HG03520 (cell line): ENCODE measurements around the gene ANKRD18A.
"Not testable (repeated sequence)": the region's sequence is repeated elsewhere in the genome, so short reads cannot be mapped to it uniquely, and the experiment has no call there.

Experiments used
- ATAC-seq: cut with Tn5 transposase; IDR thresholded peaks from one replicate; pipeline ENCODE4 v1.9.1; 2021; ENCODE audit warnings: mild to moderate bottlenecking, moderate library complexity; ENCODE audit not compliant: unreplicated experiment

The ANKRD18A gene

GRCh38 chr9:38629511-38629910 lies 9.1 kb upstream of the ANKRD18A start:
- ATAC-seq = no peak

GRCh38 chr9:38626006-38626405 lies 5.6 kb upstream of the ANKRD18A start:
- ATAC-seq = no peak

GRCh38 chr9:38622951-38623350 lies 2.6 kb upstream of the ANKRD18A start:
- no peak for ATAC-seq

- ATAC-seq = no peak
Measured at GRCh38 chr9:38622288-38622674, 1.9 kb upstream of the ANKRD18A start.

GRCh38 chr9:38621434-38622287 lies 1.3 kb upstream of the ANKRD18A start:
- ATAC-seq = no peak

GRCh38 chr9:38619556-38620447 lies 594 bp downstream of the ANKRD18A start:
- ATAC-seq = no peak

GRCh38 chr9:38598029-38598745 lies 22.2 kb downstream of the ANKRD18A start:
- ATAC-seq = not testable (repeated sequence)

GRCh38 chr9:38595117-38595516 lies 25.3 kb downstream of the ANKRD18A start:
- not testable (repeated sequence) for ATAC-seq

- ATAC-seq = not testable (repeated sequence)
Measured at GRCh38 chr9:38591346-38592063, 28.9 kb downstream of the ANKRD18A start.

GRCh38 chr9:38583765-38584164 lies 36.6 kb downstream of the ANKRD18A start:
- not testable (repeated sequence) for ATAC-seq

- not testable (repeated sequence) for ATAC-seq
Measured at GRCh38 chr9:38580112-38580511, 40.3 kb downstream of the ANKRD18A start.

GRCh38 chr9:38576181-38576580 lies 44.2 kb downstream of the ANKRD18A start:
- not testable (repeated sequence) for ATAC-seq

GRCh38 chr9:38566048-38566447 lies 54.3 kb downstream of the ANKRD18A start:
- not testable (repeated sequence) for ATAC-seq

- not testable (repeated sequence) for ATAC-seq
Measured at GRCh38 chr9:38565178-38565577, 55.2 kb downstream of the ANKRD18A start.

- not testable (repeated sequence) for ATAC-seq
Measured at GRCh38 chr9:38563911-38564310, 56.5 kb downstream of the ANKRD18A start.

GRCh38 chr9:38561134-38561533 lies 59.3 kb downstream of the ANKRD18A start:
- not testable (repeated sequence) for ATAC-seq

GRCh38 chr9:38559172-38559571 lies 61.2 kb downstream of the ANKRD18A start:
- ATAC-seq = not testable (repeated sequence)

- not testable (repeated sequence) for ATAC-seq
Measured at GRCh38 chr9:38557746-38558145, 62.6 kb downstream of the ANKRD18A start.

- ATAC-seq = not testable (repeated sequence)
Measured at GRCh38 chr9:38554966-38555365, 65.4 kb downstream of the ANKRD18A start.

- not testable (repeated sequence) for ATAC-seq
Measured at GRCh38 chr9:38553019-38553418, 67.4 kb downstream of the ANKRD18A start.
